ENCODE data around the gene PHETA1.
A peak's percentile ranks its signal among the peaks of the same experiment; 100 is the strongest.
"Not testable (repeated sequence)": the region's sequence is repeated elsewhere in the genome, so short reads cannot be mapped to it uniquely, and the experiment has no call there.

Gene PHETA1

GRCh38 chr12:111406474-111407376 lies 37.8 kb upstream of the PHETA1 start:
- Histone ChIP-seq H3K9me3 (no peaks in the 10 kb centered on the region), H3K36me3 (no peaks in the 10 kb centered on the region; the same call in 1 of the 2 replicates), H3K4me1 (peaks cover 19% of the 10 kb centered on the region), H3K27me3 (no peaks in the 10 kb centered on the region), H3K4me3 (ENCODE audit: low read depth, low read length) (peak overlapping the region; percentile 93)
- DNase-seq = no peak
- no peak for TF ChIP-seq CTCF (IDR thresholded peaks at IDR 0.05; ENCODE audit: low read depth, low read length)

DNA sequence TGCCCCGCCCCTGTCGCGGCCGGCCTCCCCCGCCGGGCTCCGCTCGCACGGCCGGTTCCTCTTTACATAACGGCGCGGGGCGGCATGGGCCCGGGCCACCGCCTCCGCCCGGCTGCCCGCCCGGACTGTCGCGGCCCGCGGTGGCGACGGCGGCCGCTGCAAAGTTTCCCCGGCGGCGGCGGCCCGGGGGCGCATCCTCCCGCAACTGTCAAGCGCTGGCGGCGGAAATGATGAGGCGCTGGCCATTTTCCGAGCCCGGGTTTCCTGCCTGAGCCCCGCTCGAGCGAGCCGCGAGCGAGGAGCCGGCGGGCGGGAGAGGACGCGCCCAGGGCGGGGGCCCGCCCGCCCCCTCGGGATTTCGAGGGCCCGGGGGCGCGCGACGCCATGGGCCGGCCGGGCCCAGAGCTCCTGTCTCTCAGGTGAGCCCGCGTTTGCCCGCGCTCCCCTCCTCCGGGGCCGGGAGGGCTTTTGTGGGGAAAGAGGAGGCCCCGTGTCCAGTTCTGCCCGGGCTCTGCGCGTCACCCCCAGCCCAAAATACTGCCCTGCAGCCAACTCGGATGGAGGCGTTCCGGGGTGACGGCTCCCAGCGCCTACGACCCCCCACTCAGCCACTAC lies 37.1 kb upstream of the PHETA1 start, which contains the start of gene SH2B3:
Gene SH2B3 (plus strand): TSS at position 65 of the 615 bp plus-strand sequence. CDS start 12,223 bp downstream, outside the sequence.
- TF ChIP-seq CTCF (IDR thresholded peaks at IDR 0.05; ENCODE audit: low read depth, low read length) = no peak
- H3K4me1 ChIP-seq = peaks cover 19% of the 10 kb centered on the region
- no peaks in the 10 kb centered on the region; the same call in 1 of the 2 replicates for H3K36me3 ChIP-seq
- peak within 1 kb of the TSS; percentile 93 for H3K4me3 ChIP-seq (ENCODE audit: low read depth, low read length)
- no peaks in the 10 kb centered on the region for H3K27me3 ChIP-seq
- H3K9me3 ChIP-seq = no peaks in the 10 kb centered on the region
- DNase-seq = peak; percentile 76

- Histone ChIP-seq H3K4me3 (ENCODE audit: low read depth, low read length) (peak overlapping the region; percentile 49), H3K9me3 (no peaks in the 10 kb centered on the region), H3K4me1 (peaks cover 14% of the 10 kb centered on the region), H3K27me3 (no peaks in the 10 kb centered on the region), H3K36me3 (no peaks in the 10 kb centered on the region; the same call in 1 of the 2 replicates)
- peak; percentile 56 for TF ChIP-seq CTCF (IDR thresholded peaks at IDR 0.05; ENCODE audit: low read depth, low read length)
- DNase-seq = peak; percentile 99
These were observed 36.4 kb upstream of the PHETA1 start for GRCh38 chr12:111405149-111405858.

DNA sequence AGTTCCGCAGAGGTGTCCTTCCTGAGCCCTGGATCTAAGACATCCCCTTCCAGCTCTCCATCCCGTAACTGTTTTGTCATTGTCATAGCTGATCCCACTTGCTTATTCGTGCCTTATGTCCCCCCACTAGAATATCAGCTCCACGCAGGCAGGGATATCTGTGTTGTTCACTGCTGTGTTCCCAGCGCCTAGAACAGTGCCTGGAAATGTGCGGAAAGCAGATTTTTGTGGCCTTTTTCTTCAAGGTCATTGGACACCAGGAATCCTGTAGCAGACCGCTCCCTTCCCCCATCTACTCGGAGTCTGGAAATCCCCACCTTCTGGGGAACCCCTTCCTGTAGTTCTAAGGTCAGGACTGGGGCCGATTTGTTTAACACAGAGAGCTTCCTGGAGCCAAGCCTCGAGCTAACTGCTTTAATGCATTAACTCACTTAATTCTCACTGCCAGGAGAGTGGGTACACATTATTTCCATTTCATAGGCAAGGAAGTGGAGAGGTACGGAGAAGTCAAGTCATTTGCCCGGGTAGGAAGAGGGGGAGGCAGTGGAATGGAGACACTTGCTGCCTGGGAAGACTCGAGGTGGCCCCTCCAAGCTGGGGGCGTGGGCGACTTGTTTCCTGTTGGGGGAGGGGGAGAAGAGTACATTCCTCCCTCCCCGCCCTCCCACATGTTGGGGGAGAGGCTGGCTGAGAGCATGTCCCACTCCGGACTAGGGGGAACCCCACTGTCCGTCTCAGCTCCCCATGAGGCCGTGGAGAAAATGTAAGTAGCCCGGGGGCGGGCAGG lies 35.7 kb upstream of the PHETA1 start:
- Histone ChIP-seq H3K9me3 (no peaks in the 10 kb centered on the region), H3K4me1 (peaks cover 6% of the 10 kb centered on the region), H3K4me3 (ENCODE audit: low read depth, low read length) (peak overlapping the region; percentile 49), H3K36me3 (no peaks in the 10 kb centered on the region; the same call in 1 of the 2 replicates), H3K27me3 (no peaks in the 10 kb centered on the region)
- no peak for DNase-seq
- TF ChIP-seq CTCF (IDR thresholded peaks at IDR 0.05; ENCODE audit: low read depth, low read length) = no peak

- H3K4me3 ChIP-seq (ENCODE audit: low read depth, low read length); H3K27me3 ChIP-seq; H3K9me3 ChIP-seq; H3K4me1 ChIP-seq; H3K36me3 ChIP-seq; DNase-seq: not testable (repeated sequence)
These were observed 33.6 kb upstream of the PHETA1 start for GRCh38 chr12:111402490-111402824.

DNA sequence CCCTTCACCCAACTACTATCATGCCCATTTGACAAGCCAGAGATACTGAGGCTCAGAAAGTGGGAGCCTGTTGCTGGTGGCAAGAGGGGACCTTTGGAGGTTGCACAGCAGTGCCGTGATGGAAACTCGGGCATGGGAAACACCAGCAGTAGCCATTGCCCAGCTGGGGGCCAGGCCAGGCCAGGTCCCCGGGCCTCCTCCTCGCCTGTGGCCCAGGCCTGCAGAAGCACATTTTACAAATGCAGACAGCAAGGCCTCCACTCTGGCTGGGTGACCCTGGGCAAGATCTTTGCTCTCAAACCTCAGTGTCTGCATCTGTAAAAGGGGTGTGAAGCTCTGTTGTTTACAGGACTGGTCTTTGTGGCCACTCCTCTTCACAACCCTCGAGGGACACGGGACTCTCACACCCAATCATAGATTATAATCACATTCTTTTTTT lies 32.3 kb upstream of the PHETA1 start:
- no peaks in the 10 kb centered on the region for H3K9me3 ChIP-seq
- H3K27me3 ChIP-seq = no peaks in the 10 kb centered on the region
- no peak for TF ChIP-seq CTCF (IDR thresholded peaks at IDR 0.05; ENCODE audit: low read depth, low read length)
- DNase-seq = no peak
- H3K4me1 ChIP-seq = no peaks in the 10 kb centered on the region
- H3K4me3 ChIP-seq (ENCODE audit: low read depth, low read length) = no peak overlapping the region
- H3K36me3 ChIP-seq = no peaks in the 10 kb centered on the region

DNA sequence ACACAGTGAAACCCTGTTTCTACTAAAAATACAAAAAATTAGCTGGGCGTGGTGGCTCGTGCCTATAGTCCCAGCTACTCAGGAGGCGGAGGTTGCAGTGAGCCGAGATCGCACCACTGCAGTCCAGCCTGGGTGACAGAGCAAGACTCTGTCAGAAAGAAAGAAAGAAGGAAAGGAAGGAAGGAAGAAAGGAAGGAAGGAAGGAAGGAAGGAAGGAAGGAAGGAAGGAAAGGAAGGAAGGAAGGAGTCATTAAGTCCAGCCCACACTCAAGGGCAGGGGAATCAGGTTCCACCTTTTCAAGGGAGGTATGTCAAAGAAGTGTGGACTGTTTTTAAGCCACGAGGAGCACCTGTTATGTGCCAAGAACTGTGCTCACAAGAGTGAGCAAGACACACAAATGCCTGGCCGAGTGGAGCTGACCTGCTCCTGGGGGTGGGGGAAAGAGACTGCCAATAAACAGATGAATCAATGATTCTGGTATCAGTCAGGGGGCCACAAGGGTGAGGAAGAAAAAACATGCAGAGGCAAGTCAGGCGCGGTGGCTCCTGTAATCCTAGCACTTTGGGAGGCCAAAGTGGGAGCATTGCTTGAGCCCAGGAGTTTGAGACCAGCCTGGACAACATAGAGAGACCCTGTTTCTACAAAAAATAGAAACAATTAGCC lies 31.0 kb upstream of the PHETA1 start:
- H3K4me1 ChIP-seq; H3K27me3 ChIP-seq; DNase-seq; H3K36me3 ChIP-seq; H3K4me3 ChIP-seq (ENCODE audit: low read depth, low read length); H3K9me3 ChIP-seq: not testable (repeated sequence)
